ENCODE measurements around the gene ADNP. TPM values are rescaled to one million over a fixed set of nuclear protein-coding genes. Genes with fewer than 3 reads are reported as not detected.

The ADNP gene
- polyA plus RNA-seq, 1 experiment, result 36.8 TPM

DNA sequence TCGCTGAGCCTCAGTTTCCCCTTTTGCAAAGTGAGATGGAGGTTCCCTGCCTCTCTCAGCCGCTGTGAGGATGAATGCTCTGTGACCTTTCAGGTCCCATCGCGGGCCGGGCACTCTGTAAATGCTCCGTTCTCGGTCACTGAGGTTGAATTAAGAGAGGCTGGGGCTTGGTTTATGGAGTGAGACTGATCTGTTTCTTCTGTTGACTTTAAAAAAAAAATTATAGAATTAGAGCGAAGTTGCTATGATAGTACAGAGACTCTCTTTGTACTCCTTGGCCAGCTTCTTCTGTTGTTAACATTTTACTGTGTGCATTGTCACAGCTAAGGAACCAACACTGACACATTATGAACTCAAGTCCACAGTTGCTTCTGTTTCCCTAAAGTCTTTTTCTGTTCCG is 64.4 kb downstream of the ADNP start:
- Histone ChIP-seq H3K4me3 (ENCODE audit: low read depth, low read length) (no peak overlapping the region), H3K27ac (ENCODE audit: low read depth, low read length) (no peak overlapping the region), H3K27me3 (ENCODE audit: control insufficient read depth, insufficient read depth, low read length) (no peaks in the 10 kb centered on the region), H3K9me3 (ENCODE audit: control insufficient read depth, insufficient read depth, low read length) (no peaks in the 10 kb centered on the region; the same call in 1 of the 2 replicates)
- no peak for TF ChIP-seq CTCF (IDR thresholded peaks at IDR 0.05; ENCODE audit: low read depth, low read length)
- ChIA-PET POLR2A (no interaction called here), CTCF (interaction anchor here (0.5 kb wide), 1 partner anchor 82 kb away, joined by 3 read pairs; no protein-coding TSS in a partner anchor)
- no peak for DNase-seq (ENCODE audit: low read depth, low spot score)

DNA sequence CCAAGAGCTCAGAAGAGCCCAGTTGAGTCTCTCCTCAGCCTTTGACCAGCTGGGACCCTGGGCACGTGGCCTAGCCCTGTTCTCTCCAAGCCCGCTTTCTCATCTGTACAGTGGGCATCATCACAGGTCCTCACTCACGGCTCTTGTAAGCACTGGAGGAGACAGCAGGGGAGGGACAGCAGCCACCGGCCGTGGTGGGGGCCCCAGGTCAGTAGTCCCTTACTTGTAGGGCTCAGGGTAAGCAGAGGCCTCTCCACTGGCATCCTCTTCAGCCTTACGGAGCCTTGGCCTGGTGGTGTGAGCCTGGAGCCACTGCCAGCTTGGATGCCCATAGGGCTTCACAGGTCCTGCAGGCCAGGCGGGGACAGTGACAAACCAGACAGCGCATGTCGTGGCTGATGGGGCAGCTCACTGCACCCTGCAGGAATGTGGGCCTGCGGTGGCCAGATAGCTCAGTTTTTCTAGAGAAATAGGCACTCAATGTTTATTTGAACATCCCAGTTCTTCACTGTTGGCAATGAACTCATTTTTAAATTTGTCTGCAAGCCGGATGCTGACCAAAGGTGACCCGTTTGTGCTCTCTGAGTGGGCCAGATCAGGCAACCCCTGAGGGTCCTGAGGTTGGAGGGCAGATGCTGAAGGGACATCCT is 65.1 kb downstream of the ADNP start:
- Histone ChIP-seq H3K27ac (ENCODE audit: low read depth, low read length) (no peak overlapping the region), H3K27me3 (ENCODE audit: control insufficient read depth, insufficient read depth, low read length) (no peaks in the 10 kb centered on the region), H3K9me3 (ENCODE audit: control insufficient read depth, insufficient read depth, low read length) (no peaks in the 10 kb centered on the region; the same call in 1 of the 2 replicates), H3K4me3 (ENCODE audit: low read depth, low read length) (no peak overlapping the region)
- TF ChIP-seq CTCF (IDR thresholded peaks at IDR 0.05; ENCODE audit: low read depth, low read length), result no peak
- ChIA-PET CTCF (interaction anchor here (0.7 to 1.3 kb wide), 2 partner anchors 48 to 121 kb away, joined by 3 to 5 read pairs; no protein-coding TSS in a partner anchor), POLR2A (interaction anchor here (1.3 to 1.5 kb wide), 2 partner anchors 10 to 65 kb away, joined by 3 to 5 read pairs; partner anchors contain the start of gene ADNP)
- DNase-seq (ENCODE audit: low read depth, low spot score), result no peak

DNA sequence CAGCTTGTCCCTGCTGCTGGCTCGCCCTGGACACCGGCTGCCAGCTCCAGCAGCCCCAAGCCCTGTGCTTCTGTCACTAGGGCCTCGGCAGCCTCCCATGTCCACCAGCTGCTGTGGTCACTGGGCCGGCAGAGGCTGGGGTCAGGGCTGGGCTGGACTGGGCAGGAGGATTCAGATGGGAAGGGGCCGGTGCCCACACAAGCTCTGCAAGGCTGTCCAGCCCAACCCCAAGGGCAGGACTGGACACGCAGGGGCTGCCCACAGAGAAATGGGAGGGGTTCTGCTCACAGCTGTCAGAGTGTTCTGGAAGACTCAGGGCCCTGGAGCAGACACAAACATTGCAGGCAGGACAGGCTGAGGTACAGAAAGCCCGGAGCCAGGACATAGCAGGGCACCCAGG is 65.6 kb downstream of the ADNP start:
- POLR2A ChIA-PET, result interaction anchor here (1.3 to 1.5 kb wide), 2 partner anchors 11 to 65 kb away, joined by 3 to 5 read pairs; partner anchors contain the start of gene ADNP
- Histone ChIP-seq H3K27ac (ENCODE audit: low read depth, low read length) (no peak overlapping the region), H3K4me3 (ENCODE audit: low read depth, low read length) (no peak overlapping the region), H3K27me3 (ENCODE audit: control insufficient read depth, insufficient read depth, low read length) (no peaks in the 10 kb centered on the region), H3K9me3 (ENCODE audit: control insufficient read depth, insufficient read depth, low read length) (no peaks in the 10 kb centered on the region; the same call in 1 of the 2 replicates)
- CTCF ChIA-PET, result interaction anchor here (0.7 to 1.3 kb wide), 2 partner anchors 47 to 122 kb away, joined by 3 to 5 read pairs; no protein-coding TSS in a partner anchor
- TF ChIP-seq CTCF (IDR thresholded peaks at IDR 0.05; ENCODE audit: low read depth, low read length), result no peak
- no peak for DNase-seq (ENCODE audit: low read depth, low spot score)

- no peak for TF ChIP-seq CTCF (IDR thresholded peaks at IDR 0.05; ENCODE audit: low read depth, low read length)
- no peak overlapping the region for H3K27ac ChIP-seq (ENCODE audit: low read depth, low read length)
- POLR2A ChIA-PET, result interaction anchor here (1.3 to 1.5 kb wide), 2 partner anchors 11 to 66 kb away, joined by 3 to 5 read pairs; partner anchors contain the start of gene ADNP
- H3K4me3 ChIP-seq (ENCODE audit: low read depth, low read length), result no peak overlapping the region
- CTCF ChIA-PET, result interaction anchor here (0.7 to 1.3 kb wide), 2 partner anchors 47 to 122 kb away, joined by 3 to 5 read pairs; no protein-coding TSS in a partner anchor
- no peaks in the 10 kb centered on the region for H3K27me3 ChIP-seq (ENCODE audit: control insufficient read depth, insufficient read depth, low read length)
- H3K9me3 ChIP-seq (ENCODE audit: control insufficient read depth, insufficient read depth, low read length), result no peaks in the 10 kb centered on the region; the same call in 1 of the 2 replicates
- DNase-seq (ENCODE audit: low read depth, low spot score), result no peak
These were observed 66.1 kb downstream of the ADNP start for GRCh38 chr20:50865114-50865513.

DNA sequence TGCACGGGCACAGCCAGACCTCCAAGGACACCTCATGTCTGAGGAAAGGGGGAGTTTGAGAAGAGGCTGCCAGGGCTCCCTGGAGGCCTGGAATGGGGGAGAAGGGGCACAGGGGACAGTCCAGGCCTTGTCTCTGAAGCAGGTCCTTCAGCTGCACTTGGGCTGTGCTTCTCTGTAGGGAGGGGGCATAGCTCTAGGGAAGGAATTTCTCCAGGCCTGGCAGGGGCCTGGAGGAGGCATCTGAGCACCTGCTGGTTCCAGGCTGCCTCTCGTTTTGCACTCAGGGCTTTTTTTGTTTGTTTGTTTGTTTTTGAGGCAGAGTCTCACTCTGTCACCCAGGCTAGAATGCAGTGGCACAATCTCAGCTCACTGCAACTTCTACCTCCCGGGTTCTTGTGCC is 68.7 kb downstream of the ADNP start:
- POLR2A ChIA-PET, result interaction anchor here (0.7 kb wide), 1 partner anchor 237 kb away, joined by 3 read pairs; no protein-coding TSS in a partner anchor
- CTCF ChIA-PET, result no interaction called here

More for the DNA sequence above, 68.7 kb downstream of the ADNP start:
- Histone ChIP-seq H3K27me3 (ENCODE audit: control insufficient read depth, insufficient read depth, low read length) (no peaks in the 10 kb centered on the region), H3K27ac (ENCODE audit: low read depth, low read length) (no peak overlapping the region), H3K4me3 (ENCODE audit: low read depth, low read length) (no peak overlapping the region), H3K9me3 (ENCODE audit: control insufficient read depth, insufficient read depth, low read length) (no peaks in the 10 kb centered on the region)
- DNase-seq (ENCODE audit: low read depth, low spot score), result no peak
- no peak for TF ChIP-seq CTCF (IDR thresholded peaks at IDR 0.05; ENCODE audit: low read depth, low read length)
